Measurements from ENCODE around the gene NOTO. TPM values are rescaled to one million over a fixed set of nuclear protein-coding genes. Genes with fewer than 3 reads are reported as not detected.
"Not testable (repeated sequence)": the region's sequence is repeated elsewhere in the genome, so short reads cannot be mapped to it uniquely, and the experiment has no call there.

NOTO gene
- total RNA-seq, 1 experiment from 2014 or later: 0.66 TPM

GRCh38 chr2:73197579-73197978 lies 4.8 kb upstream of the NOTO start:
- H2BK15ac ChIP-seq (ENCODE audit: low read depth, low read length): no peak overlapping the region
- no peak for TF ChIP-seq CTCF (conservative IDR thresholded peaks at IDR 0.05)
- no peak overlapping the region for H3K4me2 ChIP-seq (ENCODE audit: insufficient read depth, insufficient read length, low read length)
- H3K4me1 ChIP-seq (ENCODE audit: insufficient read depth, low read length): no peaks in the 10 kb centered on the region
- H2BK12ac ChIP-seq (ENCODE audit: insufficient read length, low read depth, low read length): no peak overlapping the region
- H4K5ac ChIP-seq (ENCODE audit: insufficient read length, low read depth, low read length): no peak overlapping the region
- Mint-ChIP-seq H3K36me3 (ENCODE audit: insufficient read depth in 1 of 3, low read depth in 3 of 3) (peaks cover 0 to 4% (median 0%) of the 10 kb centered on the region in 3 experiments; a peak in 1 of 7 replicates), H3K4me1 (peaks cover 8 to 10% of the 10 kb centered on the region in 2 experiments), H3K27me3 (ENCODE audit: low read depth) (peaks cover 44% of the 10 kb centered on the region), H3K4me3 (no peak overlapping the region), H3K9me3 (peaks cover 4 to 5% of the 10 kb centered on the region in 2 experiments; a peak in 4 of 5 replicates), H3K27ac (no peak overlapping the region)
- no peak overlapping the region for H4K8ac ChIP-seq (replicated peaks; ENCODE audit: insufficient read length, low read depth, low read length)
- H3K14ac ChIP-seq (ENCODE audit: insufficient read depth, low read length): no peak overlapping the region
- H3K4ac ChIP-seq (ENCODE audit: low read depth, low read length): no peak overlapping the region
- H2BK120ac ChIP-seq (ENCODE audit: low read depth, low read length, poor library complexity, severe bottlenecking): no peak overlapping the region
- no peak overlapping the region for H3K9ac ChIP-seq (ENCODE audit: extremely low read depth, insufficient read length, low read length)
- H3T11ph ChIP-seq (ENCODE audit: low read length): no peak overlapping the region
- no peak overlapping the region for H3K56ac ChIP-seq (ENCODE audit: insufficient read length, low read depth, low read length)
- H2AFZ ChIP-seq (ENCODE audit: low read length): no peak overlapping the region
- no peak overlapping the region for H2BK5ac ChIP-seq (ENCODE audit: insufficient read length, low read length)
- no peaks in the 10 kb centered on the region for H3K79me1 ChIP-seq (ENCODE audit: insufficient read depth, low read depth, low read length, poor library complexity, severe bottlenecking)
- H4K20me1 ChIP-seq (ENCODE audit: control insufficient read depth, insufficient read depth, insufficient read length): no peaks in the 10 kb centered on the region
- no peak for DNase-seq
- no peak overlapping the region for H3K27ac ChIP-seq (ENCODE audit: insufficient read length, low read depth, low read length)
- no peak overlapping the region for H4K91ac ChIP-seq (ENCODE audit: insufficient read length, low read depth, low read length)
- no peak overlapping the region for H2AK5ac ChIP-seq (ENCODE audit: insufficient read length, low read length)
- H3K27me3 ChIP-seq (ENCODE audit: insufficient read depth, low read length): no peaks in the 10 kb centered on the region; the same call in 1 of the 2 replicates
- no peak overlapping the region for H3K23ac ChIP-seq (ENCODE audit: insufficient read length, low read depth, low read length)
- H3K79me2 ChIP-seq (ENCODE audit: insufficient read depth, low read length): no peaks in the 10 kb centered on the region
- no peaks in the 10 kb centered on the region for H3K23me2 ChIP-seq (ENCODE audit: insufficient read length, low read depth, low read length, poor library complexity, severe bottlenecking)
- no peak overlapping the region for H2BK20ac ChIP-seq (ENCODE audit: low read depth, low read length, poor library complexity, severe bottlenecking)
- no peaks in the 10 kb centered on the region for H3K9me3 ChIP-seq (ENCODE audit: control insufficient read depth, low read depth, low read length)
- H3K18ac ChIP-seq (ENCODE audit: insufficient read length, low read depth, low read length): no peak overlapping the region

GRCh38 chr2:73200281-73200680 lies 2.1 kb upstream of the NOTO start:
- not testable (repeated sequence) for H3T11ph ChIP-seq (ENCODE audit: low read length); H3K27ac Mint-ChIP-seq; H4K5ac ChIP-seq (ENCODE audit: insufficient read length, low read depth, low read length); H2BK5ac ChIP-seq (ENCODE audit: insufficient read length, low read length); H3K79me1 ChIP-seq (ENCODE audit: insufficient read depth, low read depth, low read length, poor library complexity, severe bottlenecking); H3K9me3 Mint-ChIP-seq; H2AK5ac ChIP-seq (ENCODE audit: insufficient read length, low read length); H3K36me3 Mint-ChIP-seq (ENCODE audit: insufficient read depth in 1 of 3, low read depth in 3 of 3); H2BK15ac ChIP-seq (ENCODE audit: low read depth, low read length); H3K27ac ChIP-seq (ENCODE audit: insufficient read length, low read depth, low read length); H3K9ac ChIP-seq (ENCODE audit: extremely low read depth, insufficient read length, low read length); H4K91ac ChIP-seq (ENCODE audit: insufficient read length, low read depth, low read length); H3K4me1 ChIP-seq (ENCODE audit: insufficient read depth, low read length); H3K79me2 ChIP-seq (ENCODE audit: insufficient read depth, low read length); H3K23ac ChIP-seq (ENCODE audit: insufficient read length, low read depth, low read length); H3K18ac ChIP-seq (ENCODE audit: insufficient read length, low read depth, low read length); H4K8ac ChIP-seq (replicated peaks; ENCODE audit: insufficient read length, low read depth, low read length); H3K14ac ChIP-seq (ENCODE audit: insufficient read depth, low read length); H2BK12ac ChIP-seq (ENCODE audit: insufficient read length, low read depth, low read length); H3K9me3 ChIP-seq (ENCODE audit: control insufficient read depth, low read depth, low read length); H3K4me3 Mint-ChIP-seq; H3K56ac ChIP-seq (ENCODE audit: insufficient read length, low read depth, low read length); H3K4me2 ChIP-seq (ENCODE audit: insufficient read depth, insufficient read length, low read length); H2AFZ ChIP-seq (ENCODE audit: low read length); H3K23me2 ChIP-seq (ENCODE audit: insufficient read length, low read depth, low read length, poor library complexity, severe bottlenecking); H2BK20ac ChIP-seq (ENCODE audit: low read depth, low read length, poor library complexity, severe bottlenecking); H3K4ac ChIP-seq (ENCODE audit: low read depth, low read length); H4K20me1 ChIP-seq (ENCODE audit: control insufficient read depth, insufficient read depth, insufficient read length); H2BK120ac ChIP-seq (ENCODE audit: low read depth, low read length, poor library complexity, severe bottlenecking); DNase-seq
- peaks cover 71% of the 10 kb centered on the region for H3K27me3 Mint-ChIP-seq (ENCODE audit: low read depth)
- no CpG with 5 or more reads among the region's 10 CpGs for WGBS (ENCODE audit: extremely low coverage, insufficient read length, low lambda C conversion rate)
- H3K4me1 Mint-ChIP-seq: peaks cover 10 to 12% of the 10 kb centered on the region in 2 experiments
- H3K27me3 ChIP-seq (ENCODE audit: insufficient read depth, low read length): peaks cover 13% of the 10 kb centered on the region; the same call in 1 of the 2 replicates

All from H9 (cell line).